Erythroblast (primary cell): ENCODE results near the gene ZSWIM8.

Experiments
- GATA1 ChIP-seq: IDR thresholded peaks from 2 replicates; pipeline ENCODE4 v1.6.1; 2011; ENCODE audit warnings: low read depth, mild to moderate bottlenecking, control low read depth, low read length, moderate library complexity
- POLR2A ChIP-seq: IDR thresholded peaks from 2 replicates; pipeline ENCODE4 v1.6.1; 2011; ENCODE audit warnings: mild to moderate bottlenecking, low read length

DNA sequence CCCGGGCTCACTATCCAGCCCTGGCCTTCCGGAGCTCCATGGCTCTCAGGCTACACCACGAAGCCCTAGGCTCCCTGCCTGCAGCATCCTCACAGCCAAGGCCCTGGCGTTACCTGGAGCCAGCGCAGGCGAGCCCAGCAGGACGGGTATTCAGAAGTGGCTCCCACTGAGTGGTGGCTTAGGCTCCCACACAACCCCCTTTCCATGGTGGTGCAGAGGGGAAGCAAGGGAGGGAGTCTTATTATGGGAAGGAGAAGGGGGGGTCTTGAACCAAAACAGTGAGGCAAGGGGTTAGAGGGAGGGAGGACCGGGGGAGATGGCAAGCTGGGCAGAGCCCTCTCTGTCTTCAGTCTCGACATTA, 55.6 kb downstream of the ZSWIM8 start:
- TF ChIP-seq POLR2A (no peak), GATA1 (no peak)
